GM12873 (cell line): ENCODE measurements around the gene RAX.

Source experiments
- CTCF ChIP-seq: IDR thresholded peaks from 2 replicates; pipeline ENCODE4 v1.5.1; 2012; ENCODE audit warnings: low read depth, mild to moderate bottlenecking, moderate library complexity, low read length, control low read depth; ENCODE audit not compliant: insufficient read depth; ENCODE audit errors: missing control alignments

The RAX gene

GRCh38 chr18:59272221-59272888 is 899 bp downstream of the RAX start:
- no peak for TF ChIP-seq CTCF

- TF ChIP-seq CTCF: no peak
Measured at GRCh38 chr18:59271606-59272220, 1.5 kb downstream of the RAX start.

GRCh38 chr18:59270689-59271257 is 2.5 kb downstream of the RAX start:
- no peak for TF ChIP-seq CTCF

GRCh38 chr18:59269563-59270119 is 3.6 kb downstream of the RAX start:
- TF ChIP-seq CTCF: no peak

- TF ChIP-seq CTCF: no peak
Measured at GRCh38 chr18:59268721-59269562, 4.3 kb downstream of the RAX start.

GRCh38 chr18:59268127-59268720 is 5.0 kb downstream of the RAX start:
- TF ChIP-seq CTCF: no peak
